K562 (cell line): Measurements from ENCODE around the gene UVRAG. TPM values are rescaled to one million over a fixed set of nuclear protein-coding genes. Genes with fewer than 3 reads are reported as not detected.
A peak's percentile ranks its signal among the peaks of the same experiment; 100 is the strongest.

Experiments
- ARID4B ChIP-seq: sonication (generic); formaldehyde crosslinking; IDR thresholded peaks from 2 replicates; pipeline ENCODE4 v1.8.0; 2022; ENCODE audit warnings: mild to moderate bottlenecking, missing genetic modification reagents
- ATF1 ChIP-seq, 2 experiments: fragments of 450-650 bp in 1 of 2; IDR thresholded peaks; 2 replicates each; pipeline ENCODE4 v1.6.1; 2016; ENCODE audit warnings: missing compliant biosample characterization in 1 of 2, missing genetic modification characterization in 1 of 2
- JUND ChIP-seq, 2 experiments: IDR thresholded peaks; 2 replicates in 1 of 2; 3 replicates in 1 of 2; pipeline ENCODE4 v1.6.1; 2011; ENCODE audit warnings: borderline replicate concordance in 2 of 2, low read depth in 2 of 2, low read length in 2 of 2, improper control_type of control experiment in 1 of 2, missing biosample characterization in 1 of 2, missing genetic modification characterization in 1 of 2, missing genetic modification reagents in 1 of 2
- PPARD ChIP-seq: fragments of 250-450 bp; sonication (Bioruptor Pico); IDR thresholded peaks from 2 replicates; pipeline ENCODE4 v1.8.0; 2022; ENCODE audit warnings: inconsistent platforms, mild to moderate bottlenecking, moderate library complexity
- PREB ChIP-seq: sonication (generic); formaldehyde crosslinking; IDR thresholded peaks from 2 replicates; pipeline ENCODE4 v1.8.1; 2023; ENCODE audit warnings: mild to moderate bottlenecking, missing genetic modification reagents
- RCOR1 ChIP-seq, 2 experiments: IDR thresholded peaks; 2 replicates each; pipeline ENCODE4 v1.6.1; 2012; ENCODE audit warnings: low read depth in 2 of 2, low read length in 2 of 2, borderline replicate concordance in 1 of 2, improper control_type of control experiment in 1 of 2
- RNF2 ChIP-seq: sonication (generic); IDR thresholded peaks from 2 replicates; pipeline ENCODE4 v1.6.1; 2016
- SFPQ ChIP-seq: fragments of 200-400 bp; formaldehyde crosslinking; IDR thresholded peaks from 2 replicates; pipeline ENCODE4 v1.6.1; 2017; ENCODE audit warnings: mild to moderate bottlenecking, low read depth, low read length, moderate library complexity
- STAT6 ChIP-seq: sonication (generic); formaldehyde crosslinking; IDR thresholded peaks from 2 replicates; pipeline ENCODE4 v1.8.1; 2023; ENCODE audit warnings: mild to moderate bottlenecking, missing genetic modification reagents
- ZBTB43 ChIP-seq: sonication (generic); formaldehyde crosslinking; IDR thresholded peaks from 2 replicates; pipeline ENCODE4 v1.8.0; 2023; ENCODE audit warnings: mild to moderate bottlenecking, missing genetic modification reagents
- polyA plus RNA-seq, 8 experiments: library from polyadenylated mRNA; depleted of rRNA in 4 of 8; stranded (reverse) in 5 of 8; unstranded in 3 of 8; fragments of >200 nt; fragmentation: Nextera tagmentation in 2 of 8; fragmentation: Illumina TruSeq in 1 of 8; extraction: Ambion mirVana in 2 of 8; extraction: Trizol in 1 of 8; gene quantifications; 2 replicates each; pipeline versions ENCODE4 v1.2.1 to v1.2.3, GENCODE V29; 2011 to 2014; ENCODE audit warnings: inconsistent platforms in 1 of 8, missing spikeins in 1 of 8
- total RNA-seq, 7 experiments: library from RNA; depleted of rRNA in 6 of 7; stranded (reverse); fragments of >200 nt in 6 of 7; fragmentation: Illumina TruSeq in 2 of 7; extraction: Trizol in 2 of 7; gene quantifications; 2 replicates each; pipeline versions ENCODE4 v1.2.1 to v1.2.3, GENCODE V29; 2011 to 2021; ENCODE audit warnings: low replicate concordance in 1 of 7

The UVRAG gene
- total and polyA plus RNA-seq, 9 of the 15 experiments (the other 6 are each of a cell fraction or from before 2014, with no cell fraction given), result 3.1 to 17.8 (median 12.4) TPM

GRCh38 chr11:75768112-75768908 is 46.7 kb upstream of the UVRAG start, which contains the start of gene DGAT2 (continued):
- no peak for TF ChIP-seq SFPQ
- TF ChIP-seq ZBTB43 (CRISPR knock-in tag), result 0 out of 2 replicates have a peak, but pooled peaks have one; percentile 5
- 0 out of 2 replicates have a peak, but pooled peaks have one; percentile 29 for TF ChIP-seq ARID4B (CRISPR knock-in tag)
- TF ChIP-seq RNF2, result peak; percentile 72
- TF ChIP-seq ATF1 (CRISPR knock-in tag; IDR thresholded peaks at IDR 0.05), result no peak
- TF ChIP-seq ATF1 (tag; IDR thresholded peaks at IDR 0.05), result peak; percentile 93
- TF ChIP-seq STAT6 (CRISPR knock-in tag), result no peak
- 0 out of 4 replicates have a peak, but pooled peaks of 1 of the 2 experiments have one; percentile 15 for TF ChIP-seq RCOR1 (IDR thresholded peaks at IDR 0.05; ENCODE audit: borderline replicate concordance in 1 of 2, low read depth in 2 of 2, low read length in 2 of 2)
- TF ChIP-seq JUND (IDR thresholded peaks at IDR 0.05; ENCODE audit: borderline replicate concordance, low read depth, low read length), result peak; percentile 96
- TF ChIP-seq JUND (tag; IDR thresholded peaks at IDR 0.05; ENCODE audit: borderline replicate concordance, low read depth, low read length), result peak; percentile 19; the same call in 1 of the 3 replicates
- no peak for TF ChIP-seq PPARD (CRISPR knock-in tag)
- TF ChIP-seq PREB, result no peak
